ENCODE measurements around the gene FAM25A.
"Not testable (repeated sequence)": the region's sequence is repeated elsewhere in the genome, so short reads cannot be mapped to it uniquely, and the experiment has no call there.

FAM25A gene

GRCh38 chr10:87038786-87039185 lies 18.7 kb downstream of the FAM25A start:
- peaks cover 16% of the 10 kb centered on the region for H3K9me3 Mint-ChIP-seq
- no peak overlapping the region for H3K4me3 Mint-ChIP-seq
- no peak overlapping the region for H3K27ac Mint-ChIP-seq
- H3K27me3 Mint-ChIP-seq (ENCODE audit: low read depth, poor library complexity): peaks cover 8% of the 10 kb centered on the region
- no peak for TF ChIP-seq CTCF (IDR thresholded peaks at IDR 0.05)
- H3K4me1 Mint-ChIP-seq: no peaks in the 10 kb centered on the region
- DNase-seq: no peak
- no peaks in the 10 kb centered on the region for H3K36me3 Mint-ChIP-seq (ENCODE audit: low read depth)

DNA sequence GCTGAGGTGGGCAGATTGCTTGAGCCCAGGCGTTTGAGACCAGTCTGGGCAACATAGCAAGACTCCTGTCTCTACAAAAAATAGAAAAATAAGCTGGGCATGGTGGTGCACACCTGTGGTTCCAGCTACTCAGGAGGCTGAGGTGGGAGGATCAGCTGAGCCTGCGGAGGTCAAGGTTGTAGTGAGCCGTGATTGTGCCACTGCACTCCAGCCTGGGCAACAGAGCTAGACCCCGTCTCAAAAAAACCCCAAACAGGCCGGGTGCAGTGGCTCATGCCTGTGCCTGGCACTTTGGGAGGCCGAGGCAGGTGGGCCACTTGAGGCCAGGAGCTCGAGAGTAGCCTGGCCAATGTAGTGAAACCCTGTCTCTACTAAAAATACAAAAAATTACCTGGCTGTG lies 23.5 kb downstream of the FAM25A start:
- not testable (repeated sequence) for H3K9me3 Mint-ChIP-seq, H3K4me3 Mint-ChIP-seq

GRCh38 chr10:87045434-87045938 lies 25.4 kb downstream of the FAM25A start:
- no peak for DNase-seq
- Mint-ChIP-seq H3K27ac (peak overlapping the region; percentile 72), H3K4me1 (no peaks in the 10 kb centered on the region), H3K9me3 (no peaks in the 10 kb centered on the region), H3K27me3 (ENCODE audit: low read depth, poor library complexity) (peaks cover 2% of the 10 kb centered on the region), H3K4me3 (no peak overlapping the region), H3K36me3 (ENCODE audit: low read depth) (peaks cover 42% of the 10 kb centered on the region)
- no peak for TF ChIP-seq CTCF (IDR thresholded peaks at IDR 0.05)

More for the DNA sequence above, 23.5 kb downstream of the FAM25A start:
- peaks cover 26% of the 10 kb centered on the region for H3K36me3 Mint-ChIP-seq (ENCODE audit: low read depth)
- H3K4me1 Mint-ChIP-seq; H3K27ac Mint-ChIP-seq; DNase-seq; H3K27me3 Mint-ChIP-seq (ENCODE audit: low read depth, poor library complexity): not testable (repeated sequence)

GRCh38 chr10:87053111-87053510 lies 33.0 kb downstream of the FAM25A start:
- no peak overlapping the region for H3K27ac Mint-ChIP-seq
- H3K4me1 Mint-ChIP-seq: no peaks in the 10 kb centered on the region
- TF ChIP-seq CTCF (IDR thresholded peaks at IDR 0.05): no peak
- H3K27me3 Mint-ChIP-seq (ENCODE audit: low read depth, poor library complexity): no peaks in the 10 kb centered on the region
- H3K9me3 Mint-ChIP-seq: no peaks in the 10 kb centered on the region
- H3K4me3 Mint-ChIP-seq: no peak overlapping the region
- no peak for DNase-seq
- peaks cover 45% of the 10 kb centered on the region for H3K36me3 Mint-ChIP-seq (ENCODE audit: low read depth)

DNA sequence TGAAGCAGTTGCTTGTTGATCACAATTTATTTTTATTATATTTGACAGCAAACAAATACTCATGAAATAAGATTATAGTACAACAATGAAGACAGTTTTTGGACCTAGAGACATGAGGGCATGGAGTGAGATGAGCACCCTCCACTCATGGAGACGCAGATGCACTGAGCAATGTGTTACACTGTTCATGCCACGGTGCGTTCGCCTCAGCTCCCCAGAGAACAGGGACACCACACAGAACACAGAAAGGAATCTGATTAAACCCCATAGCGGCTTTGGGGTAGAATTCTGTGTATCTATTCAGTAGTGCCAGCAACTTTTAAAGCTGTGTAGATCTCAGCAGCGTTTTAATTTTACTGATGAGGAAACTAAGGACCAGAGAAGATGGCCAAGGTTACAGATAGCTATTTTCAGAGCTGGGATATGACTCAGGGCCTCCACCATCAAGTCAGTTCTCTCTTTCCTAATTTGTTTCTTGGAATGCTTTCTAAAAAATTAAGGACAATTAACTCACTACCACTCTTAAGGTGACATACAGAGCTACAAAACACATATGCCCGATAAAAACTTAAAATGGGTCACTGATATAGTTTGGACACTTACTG lies 33.6 kb downstream of the FAM25A start:
- Mint-ChIP-seq H3K4me3 (no peak overlapping the region), H3K36me3 (ENCODE audit: low read depth) (peaks cover 45% of the 10 kb centered on the region), H3K9me3 (no peaks in the 10 kb centered on the region), H3K27me3 (ENCODE audit: low read depth, poor library complexity) (no peaks in the 10 kb centered on the region), H3K4me1 (no peaks in the 10 kb centered on the region), H3K27ac (no peak overlapping the region)
- no peak for TF ChIP-seq CTCF (IDR thresholded peaks at IDR 0.05)
- no peak for DNase-seq

DNA sequence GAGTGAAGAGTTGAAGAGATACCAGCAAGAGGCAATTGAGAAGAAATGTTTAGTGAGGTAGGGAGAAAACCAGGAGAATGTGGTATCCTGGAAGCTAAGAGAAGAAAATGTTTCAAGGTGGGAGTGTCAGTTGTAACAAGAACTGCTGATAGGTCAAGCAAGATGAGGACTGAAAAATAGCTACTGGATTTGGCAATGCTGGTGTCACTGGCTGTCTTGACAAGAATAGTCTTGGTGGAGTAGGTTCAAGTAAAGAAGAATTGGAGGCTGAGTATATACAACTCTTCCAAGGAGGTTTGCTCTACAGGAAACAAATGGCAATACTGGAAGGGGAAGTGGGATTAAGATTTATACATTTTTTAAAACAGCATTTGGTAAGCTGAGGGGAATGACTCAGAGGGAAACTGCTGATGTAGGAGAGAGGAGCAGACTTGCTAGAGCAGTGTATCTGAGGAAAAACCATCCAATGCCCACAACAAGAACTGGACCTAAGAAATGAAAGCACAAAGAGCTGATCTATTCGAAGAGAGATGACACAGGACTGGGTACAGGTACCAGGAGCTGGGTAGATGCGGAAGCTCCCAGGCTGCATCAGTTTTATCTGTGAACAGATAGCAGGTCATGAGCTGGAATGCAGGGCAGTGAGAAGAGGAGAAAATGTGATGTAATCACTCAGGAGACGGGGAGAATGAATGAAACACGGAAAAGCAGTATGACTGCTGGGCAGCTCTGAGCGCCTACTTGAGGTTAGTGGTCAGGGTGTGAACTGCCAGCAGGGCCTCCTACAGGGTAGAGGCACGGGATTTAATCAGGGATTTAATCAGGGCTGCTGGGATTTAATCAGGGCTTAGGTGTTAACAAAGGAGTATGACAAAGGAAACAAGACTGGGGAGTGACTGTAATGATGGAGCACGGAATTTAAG lies 34.5 kb downstream of the FAM25A start:
- Mint-ChIP-seq H3K4me1 (no peaks in the 10 kb centered on the region), H3K27ac (no peak overlapping the region), H3K27me3 (ENCODE audit: low read depth, poor library complexity) (no peaks in the 10 kb centered on the region), H3K36me3 (ENCODE audit: low read depth) (peaks cover 46% of the 10 kb centered on the region), H3K9me3 (no peaks in the 10 kb centered on the region), H3K4me3 (no peak overlapping the region)
- no peak for TF ChIP-seq CTCF (IDR thresholded peaks at IDR 0.05)
- no peak for DNase-seq
